Measurements from ENCODE around the gene MEF2A.

DNA sequence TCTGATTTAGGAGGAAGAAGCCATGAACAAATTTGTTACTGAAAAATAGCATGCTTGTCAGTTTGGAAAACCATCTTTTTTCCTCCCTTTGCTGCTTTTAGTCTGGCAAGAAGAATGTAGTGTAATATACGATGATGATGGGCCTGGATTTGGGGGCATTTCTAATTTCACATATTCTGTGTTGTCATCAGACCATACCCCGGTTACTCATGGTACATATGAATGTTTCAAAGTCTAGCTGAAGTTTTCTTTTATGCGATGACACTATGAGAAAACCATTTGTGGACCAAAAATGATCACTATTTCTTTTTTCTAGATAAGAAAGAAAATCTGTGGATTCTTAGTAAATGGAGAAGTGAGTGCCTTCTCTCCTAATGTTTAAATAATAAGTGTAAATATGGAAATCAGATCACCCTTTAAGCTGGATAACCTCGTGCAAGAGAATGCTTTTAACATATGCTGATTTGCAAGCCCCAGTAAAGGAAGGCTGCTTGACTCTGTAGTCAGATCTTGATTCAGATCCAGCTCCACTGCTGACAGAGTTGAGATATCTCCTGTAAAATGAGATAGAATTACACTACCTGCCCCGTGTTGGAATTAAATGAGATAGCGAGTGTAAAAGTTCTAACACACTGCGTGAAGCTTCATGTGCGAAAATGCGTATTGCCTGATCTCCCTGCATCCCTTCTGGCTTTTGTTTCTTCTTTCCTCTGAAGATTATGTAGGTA, 3.0 kb downstream of the MEF2A start:
- TF ChIP-seq, protein P1, sequence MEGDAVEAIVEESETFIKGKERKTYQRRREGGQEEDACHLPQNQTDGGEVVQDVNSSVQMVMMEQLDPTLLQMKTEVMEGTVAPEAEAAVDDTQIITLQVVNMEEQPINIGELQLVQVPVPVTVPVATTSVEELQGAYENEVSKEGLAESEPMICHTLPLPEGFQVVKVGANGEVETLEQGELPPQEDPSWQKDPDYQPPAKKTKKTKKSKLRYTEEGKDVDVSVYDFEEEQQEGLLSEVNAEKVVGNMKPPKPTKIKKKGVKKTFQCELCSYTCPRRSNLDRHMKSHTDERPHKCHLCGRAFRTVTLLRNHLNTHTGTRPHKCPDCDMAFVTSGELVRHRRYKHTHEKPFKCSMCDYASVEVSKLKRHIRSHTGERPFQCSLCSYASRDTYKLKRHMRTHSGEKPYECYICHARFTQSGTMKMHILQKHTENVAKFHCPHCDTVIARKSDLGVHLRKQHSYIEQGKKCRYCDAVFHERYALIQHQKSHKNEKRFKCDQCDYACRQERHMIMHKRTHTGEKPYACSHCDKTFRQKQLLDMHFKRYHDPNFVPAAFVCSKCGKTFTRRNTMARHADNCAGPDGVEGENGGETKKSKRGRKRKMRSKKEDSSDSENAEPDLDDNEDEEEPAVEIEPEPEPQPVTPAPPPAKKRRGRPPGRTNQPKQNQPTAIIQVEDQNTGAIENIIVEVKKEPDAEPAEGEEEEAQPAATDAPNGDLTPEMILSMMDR (IDR thresholded peaks at IDR 0.05 in 2 of 3, conservative IDR thresholded peaks at IDR 0.05 in 1 of 3; ENCODE audit: borderline replicate concordance in 1 of 3, insufficient read depth in 1 of 3, low read depth in 2 of 3, low read length in 2 of 3), result no peak
- TF ChIP-seq CBX3 (IDR thresholded peaks at IDR 0.05; ENCODE audit: low read depth) (no peak), POLR2A (IDR thresholded peaks at IDR 0.05; ENCODE audit: borderline replicate concordance, extremely low read depth, insufficient read depth, insufficient read length) (no peak), TCF7L2 (IDR thresholded peaks at IDR 0.05; ENCODE audit: borderline replicate concordance, extremely low read depth, insufficient read depth, insufficient read length) (no peak), POLR2AphosphoS5 (IDR thresholded peaks at IDR 0.05; ENCODE audit: low read depth, low read length) (no peak), RAD21 (IDR thresholded peaks at IDR 0.05; ENCODE audit: low read depth) (no peak)
- TF ChIP-seq, protein P2, sequence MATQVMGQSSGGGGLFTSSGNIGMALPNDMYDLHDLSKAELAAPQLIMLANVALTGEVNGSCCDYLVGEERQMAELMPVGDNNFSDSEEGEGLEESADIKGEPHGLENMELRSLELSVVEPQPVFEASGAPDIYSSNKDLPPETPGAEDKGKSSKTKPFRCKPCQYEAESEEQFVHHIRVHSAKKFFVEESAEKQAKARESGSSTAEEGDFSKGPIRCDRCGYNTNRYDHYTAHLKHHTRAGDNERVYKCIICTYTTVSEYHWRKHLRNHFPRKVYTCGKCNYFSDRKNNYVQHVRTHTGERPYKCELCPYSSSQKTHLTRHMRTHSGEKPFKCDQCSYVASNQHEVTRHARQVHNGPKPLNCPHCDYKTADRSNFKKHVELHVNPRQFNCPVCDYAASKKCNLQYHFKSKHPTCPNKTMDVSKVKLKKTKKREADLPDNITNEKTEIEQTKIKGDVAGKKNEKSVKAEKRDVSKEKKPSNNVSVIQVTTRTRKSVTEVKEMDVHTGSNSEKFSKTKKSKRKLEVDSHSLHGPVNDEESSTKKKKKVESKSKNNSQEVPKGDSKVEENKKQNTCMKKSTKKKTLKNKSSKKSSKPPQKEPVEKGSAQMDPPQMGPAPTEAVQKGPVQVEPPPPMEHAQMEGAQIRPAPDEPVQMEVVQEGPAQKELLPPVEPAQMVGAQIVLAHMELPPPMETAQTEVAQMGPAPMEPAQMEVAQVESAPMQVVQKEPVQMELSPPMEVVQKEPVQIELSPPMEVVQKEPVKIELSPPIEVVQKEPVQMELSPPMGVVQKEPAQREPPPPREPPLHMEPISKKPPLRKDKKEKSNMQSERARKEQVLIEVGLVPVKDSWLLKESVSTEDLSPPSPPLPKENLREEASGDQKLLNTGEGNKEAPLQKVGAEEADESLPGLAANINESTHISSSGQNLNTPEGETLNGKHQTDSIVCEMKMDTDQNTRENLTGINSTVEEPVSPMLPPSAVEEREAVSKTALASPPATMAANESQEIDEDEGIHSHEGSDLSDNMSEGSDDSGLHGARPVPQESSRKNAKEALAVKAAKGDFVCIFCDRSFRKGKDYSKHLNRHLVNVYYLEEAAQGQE (IDR thresholded peaks at IDR 0.05; ENCODE audit: low read depth), result no peak
- TF ChIP-seq, protein P3, sequence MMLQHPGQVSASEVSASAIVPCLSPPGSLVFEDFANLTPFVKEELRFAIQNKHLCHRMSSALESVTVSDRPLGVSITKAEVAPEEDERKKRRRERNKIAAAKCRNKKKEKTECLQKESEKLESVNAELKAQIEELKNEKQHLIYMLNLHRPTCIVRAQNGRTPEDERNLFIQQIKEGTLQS (IDR thresholded peaks at IDR 0.05), result no peak
